GM18511 (cell line): ENCODE results near the gene KRT31.
"Not testable (repeated sequence)": the region's sequence is repeated elsewhere in the genome, so short reads cannot be mapped to it uniquely, and the experiment has no call there.

Experiments used
- ATAC-seq: cut with Tn5 transposase; IDR thresholded peaks from one replicate; pipeline ENCODE4 v1.9.1; 2021; ENCODE audit warnings: mild to moderate bottlenecking, moderate library complexity; ENCODE audit not compliant: unreplicated experiment

KRT31 gene

GRCh38 chr17:41418116-41418860, 20.9 kb upstream of the KRT31 start:
- ATAC-seq, result no peak

- ATAC-seq, result no peak
Measured at GRCh38 chr17:41417576-41418015, 20.2 kb upstream of the KRT31 start.

GRCh38 chr17:41417127-41417526, 19.7 kb upstream of the KRT31 start:
- ATAC-seq, result no peak

GRCh38 chr17:41416479-41416878, 19.1 kb upstream of the KRT31 start:
- no peak for ATAC-seq

- ATAC-seq, result no peak
Measured at GRCh38 chr17:41415833-41416335, 18.5 kb upstream of the KRT31 start.

GRCh38 chr17:41415411-41415810, 18.0 kb upstream of the KRT31 start:
- no peak for ATAC-seq

GRCh38 chr17:41413982-41414381, 16.6 kb upstream of the KRT31 start:
- no peak for ATAC-seq

- ATAC-seq, result no peak
Measured at GRCh38 chr17:41413353-41413957, 16.0 kb upstream of the KRT31 start.

GRCh38 chr17:41411072-41411840, 13.8 kb upstream of the KRT31 start:
- ATAC-seq, result no peak

- no peak for ATAC-seq
Measured at GRCh38 chr17:41407226-41407625, 9.8 kb upstream of the KRT31 start.

- no peak for ATAC-seq
Measured at GRCh38 chr17:41406205-41406604, 8.8 kb upstream of the KRT31 start.

GRCh38 chr17:41404024-41404671, 6.7 kb upstream of the KRT31 start:
- ATAC-seq, result no peak

- ATAC-seq, result no peak
Measured at GRCh38 chr17:41403404-41404023, 6.1 kb upstream of the KRT31 start.

- no peak for ATAC-seq
Measured at GRCh38 chr17:41402161-41402560, 4.8 kb upstream of the KRT31 start.

GRCh38 chr17:41396340-41396739, 1.1 kb downstream of the KRT31 start:
- no peak for ATAC-seq

- no peak for ATAC-seq
Measured at GRCh38 chr17:41395611-41396010, 1.8 kb downstream of the KRT31 start.

- not testable (repeated sequence) for ATAC-seq
Measured at GRCh38 chr17:41395044-41395443, 2.4 kb downstream of the KRT31 start.

- ATAC-seq, result no peak
Measured at GRCh38 chr17:41394254-41394996, 3.0 kb downstream of the KRT31 start.

- ATAC-seq, result no peak
Measured at GRCh38 chr17:41393826-41394225, 3.6 kb downstream of the KRT31 start.

GRCh38 chr17:41393294-41393693, 4.1 kb downstream of the KRT31 start:
- ATAC-seq, result no peak
